ENCODE data around the gene SPOCD1. TPM values are rescaled to one million over a fixed set of nuclear protein-coding genes. Genes with fewer than 3 reads are reported as not detected.

SPOCD1 gene
- total RNA-seq, 2 experiments from 2014 or later: 0.60 to 1.0 TPM

DNA sequence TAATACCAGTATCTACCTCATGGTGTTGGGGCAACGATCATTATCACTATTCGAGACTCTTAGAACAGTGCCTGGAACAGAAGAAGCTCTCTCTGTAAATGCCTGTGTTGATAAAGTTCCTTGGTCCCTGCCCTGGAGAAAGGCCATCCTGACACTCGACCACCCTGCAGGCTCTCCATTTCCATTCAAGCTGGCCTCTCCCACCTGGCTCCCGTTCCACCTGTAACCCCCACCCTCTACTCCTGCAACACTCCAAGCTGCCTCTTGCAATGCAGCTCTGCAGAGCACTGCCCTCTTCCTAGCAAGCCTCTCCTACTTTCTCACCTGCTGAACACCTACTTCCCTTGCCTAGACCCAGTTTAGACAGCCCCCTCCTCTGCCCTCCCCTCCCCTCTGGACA, 6.1 kb downstream of the SPOCD1 start:
- BruUV-seq (replicated peaks): no TSS peak
- POLR2A ChIA-PET: no interaction called here

DNA sequence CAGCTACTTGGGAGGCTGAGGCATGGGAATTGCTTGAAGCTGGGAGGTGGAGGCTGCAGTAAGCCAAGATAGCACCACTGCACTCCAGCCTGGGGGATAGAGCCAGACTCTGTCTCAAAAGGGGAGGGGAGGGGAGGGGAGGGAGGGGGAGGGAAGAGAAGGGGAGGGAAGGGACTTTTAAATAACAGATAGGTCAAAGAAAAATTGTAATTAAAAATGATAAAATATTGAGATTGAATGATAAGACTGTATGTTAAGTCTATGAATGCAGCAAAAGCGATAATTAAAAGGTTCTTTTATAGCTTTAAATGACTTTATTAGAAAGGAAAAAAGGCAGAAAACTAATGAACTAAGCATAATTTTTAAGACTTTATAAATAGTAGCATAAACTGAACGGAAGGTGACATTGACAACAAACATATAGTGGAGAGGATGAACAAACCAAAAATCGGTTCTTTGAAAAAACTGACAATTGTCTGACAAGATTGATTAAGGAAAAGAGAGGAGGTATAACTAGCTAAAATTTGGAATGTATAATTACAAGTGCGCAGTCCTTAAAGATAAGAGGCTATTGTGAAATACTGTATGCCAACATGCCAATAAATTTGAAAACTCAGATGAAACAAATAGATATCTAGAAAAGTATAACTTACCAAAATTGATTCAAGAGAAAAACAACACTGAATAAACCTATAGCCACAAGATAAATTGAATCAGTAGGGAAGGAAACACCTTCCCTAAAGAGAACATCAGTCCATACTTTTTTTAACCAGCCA, 8.4 kb downstream of the SPOCD1 start:
- ChIA-PET CTCF (ENCODE audit: unreplicated experiment) (no interaction called here), POLR2A (no interaction called here)
- intact Hi-C loops (cut with micrococcal nuclease; ENCODE audit: unreplicated experiment): loop anchor here (10.0 kb wide), 1 partner anchor 607 kb away; no protein-coding TSS in a partner anchor

More for the DNA sequence above, 6.1 kb downstream of the SPOCD1 start:
- 0 out of 2 replicates have a peak, but pooled peaks cover 6% of the 10 kb centered on the region for H3K9me3 ChIP-seq (ENCODE audit: low read length)
- H4K20me1 ChIP-seq (ENCODE audit: insufficient read depth, low read length): no peaks in the 10 kb centered on the region
- H3K4me2 ChIP-seq (ENCODE audit: low read length): no peak overlapping the region
- no peaks in the 10 kb centered on the region for H3K9me2 ChIP-seq (ENCODE audit: insufficient read depth, low read length)
- TF ChIP-seq EZH2phosphoT487 (IDR thresholded peaks at IDR 0.05; ENCODE audit: borderline replicate concordance, low read depth, low read length) (no peak), CTCF (conservative IDR thresholded peaks at IDR 0.05; ENCODE audit: low read length) (no peak)
- DNase-seq (ENCODE audit: low spot score): no peak
- intact Hi-C loops (cut with micrococcal nuclease; ENCODE audit: unreplicated experiment): loop anchor here (10.0 kb wide), 2 partner anchors 255 to 605 kb away; no protein-coding TSS in a partner anchor
- no peaks in the 10 kb centered on the region for H3K36me3 ChIP-seq (ENCODE audit: insufficient read depth, low read length)
- CTCF ChIA-PET (ENCODE audit: unreplicated experiment): no interaction called here
- H3K79me2 ChIP-seq (ENCODE audit: insufficient read depth, low read depth, low read length): no peaks in the 10 kb centered on the region
- no peak overlapping the region for H2AFZ ChIP-seq (ENCODE audit: low read length)
- peaks cover 5% of the 10 kb centered on the region for H3K4me1 ChIP-seq (ENCODE audit: insufficient read depth, low read length, poor library complexity, severe bottlenecking)
- no peak overlapping the region for H3K4me3 ChIP-seq (ENCODE audit: low read depth, low read length, poor library complexity, severe bottlenecking)
- H3K27ac ChIP-seq (ENCODE audit: low read depth, low read length, poor library complexity, severe bottlenecking): no peak overlapping the region

More for the DNA sequence above, 8.4 kb downstream of the SPOCD1 start:
- Histone ChIP-seq H3K36me3 (ENCODE audit: insufficient read depth, low read length) (no peaks in the 10 kb centered on the region), H3K79me2 (ENCODE audit: insufficient read depth, low read depth, low read length) (no peaks in the 10 kb centered on the region), H3K27ac (ENCODE audit: low read depth, low read length, poor library complexity, severe bottlenecking) (no peak overlapping the region), H3K4me3 (ENCODE audit: low read depth, low read length, poor library complexity, severe bottlenecking) (no peak overlapping the region), H2AFZ (ENCODE audit: low read length) (no peak overlapping the region), H3K9me3 (ENCODE audit: low read length) (0 out of 2 replicates have a peak, but pooled peaks cover 6% of the 10 kb centered on the region), H3K9me2 (ENCODE audit: insufficient read depth, low read length) (no peaks in the 10 kb centered on the region), H3K4me2 (ENCODE audit: low read length) (no peak overlapping the region), H3K4me1 (ENCODE audit: insufficient read depth, low read length, poor library complexity, severe bottlenecking) (peaks cover 3% of the 10 kb centered on the region), H4K20me1 (ENCODE audit: insufficient read depth, low read length) (no peaks in the 10 kb centered on the region)
- BruUV-seq (replicated peaks): no TSS peak
- no peak for DNase-seq (ENCODE audit: low spot score)
- TF ChIP-seq CTCF (conservative IDR thresholded peaks at IDR 0.05; ENCODE audit: low read length): no peak
- TF ChIP-seq EZH2phosphoT487 (IDR thresholded peaks at IDR 0.05; ENCODE audit: borderline replicate concordance, low read depth, low read length): no peak
